ENCODE data around the gene UQCR10. TPM values are rescaled to one million over a fixed set of nuclear protein-coding genes. Genes with fewer than 3 reads are reported as not detected.
A peak's percentile ranks its signal among the peaks of the same experiment; 100 is the strongest.

UQCR10 gene
- total and polyA plus RNA-seq, 7 experiments from 2014 or later = 30.9 to 310 (median 54.3) TPM

GRCh38 chr22:29782061-29782845 lies 15.1 kb downstream of the UQCR10 start:
- H3K4me1 ChIP-seq (ENCODE audit: control insufficient read depth in 2 of 2, insufficient read depth in 2 of 2, low read length in 2 of 2) = no peaks in the 10 kb centered on the region
- Mint-ChIP-seq H3K27ac (no peak overlapping the region), H3K4me1 (peaks cover 0 to 4% (median 0%) of the 10 kb centered on the region in 7 donors), H3K36me3 (peaks cover 0 to 8% (median 0%) of the 10 kb centered on the region in 5 donors), H3K4me3 (no peak overlapping the region), H3K9me3 (peaks cover 0 to 2% (median 0%) of the 10 kb centered on the region in 11 donors), H3K27me3 (peaks cover 0 to 2% (median 0%) of the 10 kb centered on the region in 5 donors)
- ChIA-PET CTCF (interaction anchor here (0.5 to 0.6 kb wide), 2 partner anchors 55 to 200 kb away, joined by 3 read pairs; no protein-coding TSS in a partner anchor), POLR2A (no interaction called here)
- no peaks in the 10 kb centered on the region for H3K27me3 ChIP-seq (ENCODE audit: control insufficient read depth in 2 of 2, insufficient read depth in 2 of 2, low read length in 2 of 2)
- no peak for DNase-seq
- H3K9me3 ChIP-seq (ENCODE audit: control insufficient read depth in 2 of 3, low read length in 3 of 3) = no peaks in the 10 kb centered on the region
- no peak for ATAC-seq
- H3K4me3 ChIP-seq (ENCODE audit: low read length) = no peak overlapping the region
- intact Hi-C loops (cut with micrococcal nuclease) = no loop called here
- H3K27ac ChIP-seq (ENCODE audit: low read depth, low read length) = no peak overlapping the region
- peaks cover 0 to 4% (median 0%) of the 10 kb centered on the region in 3 experiments for H3K36me3 ChIP-seq (ENCODE audit: control insufficient read depth in 2 of 3, insufficient read depth in 3 of 3, low read length in 3 of 3)

- no peak overlapping the region for H3K4me3 ChIP-seq (ENCODE audit: low read length)
- no peak overlapping the region for H3K27ac Mint-ChIP-seq
- H3K36me3 Mint-ChIP-seq = peaks cover 0 to 28% (median 9%) of the 10 kb centered on the region in 5 donors
- no peaks in the 10 kb centered on the region for H3K27me3 Mint-ChIP-seq
- peaks cover 0 to 2% (median 0%) of the 10 kb centered on the region in 11 donors for H3K9me3 Mint-ChIP-seq
- H3K27me3 ChIP-seq (ENCODE audit: control insufficient read depth in 2 of 2, insufficient read depth in 2 of 2, low read length in 2 of 2) = no peaks in the 10 kb centered on the region
- ChIA-PET CTCF (no interaction called here), POLR2A (no interaction called here)
- H3K4me1 ChIP-seq (ENCODE audit: control insufficient read depth in 2 of 2, insufficient read depth in 2 of 2, low read length in 2 of 2) = no peaks in the 10 kb centered on the region
- intact Hi-C loops (cut with micrococcal nuclease) = no loop called here
- H3K4me1 Mint-ChIP-seq = peaks cover 0 to 4% (median 0%) of the 10 kb centered on the region in 7 donors
- H3K9me3 ChIP-seq (ENCODE audit: control insufficient read depth in 2 of 3, low read length in 3 of 3) = no peaks in the 10 kb centered on the region
- no peak for DNase-seq
- H3K27ac ChIP-seq (ENCODE audit: low read depth, low read length) = no peak overlapping the region
- no peak for ATAC-seq
- no peak overlapping the region for H3K4me3 Mint-ChIP-seq
- H3K36me3 ChIP-seq (ENCODE audit: control insufficient read depth in 2 of 3, insufficient read depth in 3 of 3, low read length in 3 of 3) = peaks cover 0 to 29% (median 0%) of the 10 kb centered on the region in 3 experiments
These were observed 17.5 kb downstream of the UQCR10 start for GRCh38 chr22:29784451-29785361.

- H3K4me1 ChIP-seq (ENCODE audit: control insufficient read depth in 2 of 2, insufficient read depth in 2 of 2, low read length in 2 of 2) = no peaks in the 10 kb centered on the region
- H3K4me3 Mint-ChIP-seq = no peak overlapping the region
- no peaks in the 10 kb centered on the region for H3K27me3 Mint-ChIP-seq
- ChIA-PET POLR2A (no interaction called here), CTCF (no interaction called here)
- no peaks in the 10 kb centered on the region for H3K9me3 ChIP-seq (ENCODE audit: control insufficient read depth in 2 of 3, low read length in 3 of 3)
- peaks cover 5 to 33% (median 12%) of the 10 kb centered on the region in 5 donors for H3K36me3 Mint-ChIP-seq
- H3K27ac Mint-ChIP-seq = no peak overlapping the region
- H3K27ac ChIP-seq (ENCODE audit: low read depth, low read length) = no peak overlapping the region
- no peak for ATAC-seq
- intact Hi-C loops (cut with micrococcal nuclease) = no loop called here
- no peak overlapping the region for H3K4me3 ChIP-seq (ENCODE audit: low read length)
- peaks cover 0 to 4% (median 0%) of the 10 kb centered on the region in 7 donors for H3K4me1 Mint-ChIP-seq
- no peaks in the 10 kb centered on the region for H3K27me3 ChIP-seq (ENCODE audit: control insufficient read depth in 2 of 2, insufficient read depth in 2 of 2, low read length in 2 of 2)
- peaks cover 0 to 42% (median 0%) of the 10 kb centered on the region in 3 experiments for H3K36me3 ChIP-seq (ENCODE audit: control insufficient read depth in 2 of 3, insufficient read depth in 3 of 3, low read length in 3 of 3)
- DNase-seq = no peak
- peaks cover 0 to 2% (median 0%) of the 10 kb centered on the region in 11 donors for H3K9me3 Mint-ChIP-seq
These were observed 18.9 kb downstream of the UQCR10 start for GRCh38 chr22:29786031-29786430.

- Histone ChIP-seq H3K27me3 (ENCODE audit: control insufficient read depth in 2 of 2, insufficient read depth in 2 of 2, low read length in 2 of 2) (no peaks in the 10 kb centered on the region), H3K27ac (ENCODE audit: low read depth, low read length) (no peak overlapping the region), H3K4me1 (ENCODE audit: control insufficient read depth in 2 of 2, insufficient read depth in 2 of 2, low read length in 2 of 2) (no peaks in the 10 kb centered on the region), H3K9me3 (ENCODE audit: control insufficient read depth in 2 of 3, low read length in 3 of 3) (no peaks in the 10 kb centered on the region), H3K36me3 (ENCODE audit: control insufficient read depth in 2 of 3, insufficient read depth in 3 of 3, low read length in 3 of 3) (peaks cover 0 to 56% (median 3%) of the 10 kb centered on the region in 3 experiments), H3K4me3 (ENCODE audit: low read length) (no peak overlapping the region)
- Mint-ChIP-seq H3K4me3 (no peak overlapping the region), H3K27me3 (no peaks in the 10 kb centered on the region), H3K36me3 (peaks cover 5 to 43% (median 14%) of the 10 kb centered on the region in 5 donors), H3K9me3 (peaks cover 0 to 2% (median 0%) of the 10 kb centered on the region in 11 donors), H3K4me1 (peaks cover 0 to 4% (median 0%) of the 10 kb centered on the region in 7 donors), H3K27ac (peak overlapping the region in 1 of 9 donors; percentile 22)
- CTCF ChIA-PET = no interaction called here
- DNase-seq = no peak
- intact Hi-C loops (cut with micrococcal nuclease) = no loop called here
- POLR2A ChIA-PET = no interaction called here
- ATAC-seq = no peak
These were observed 20.3 kb downstream of the UQCR10 start for GRCh38 chr22:29787371-29787980.

GRCh38 chr22:29788339-29789279 lies 21.4 kb downstream of the UQCR10 start:
- Histone ChIP-seq H3K27ac (ENCODE audit: low read depth, low read length) (no peak overlapping the region), H3K36me3 (ENCODE audit: control insufficient read depth in 2 of 3, insufficient read depth in 3 of 3, low read length in 3 of 3) (peaks cover 0 to 68% (median 8%) of the 10 kb centered on the region in 3 experiments), H3K4me3 (ENCODE audit: low read length) (no peak overlapping the region), H3K4me1 (ENCODE audit: control insufficient read depth in 2 of 2, insufficient read depth in 2 of 2, low read length in 2 of 2) (no peaks in the 10 kb centered on the region), H3K9me3 (ENCODE audit: control insufficient read depth in 2 of 3, low read length in 3 of 3) (no peaks in the 10 kb centered on the region), H3K27me3 (ENCODE audit: control insufficient read depth in 2 of 2, insufficient read depth in 2 of 2, low read length in 2 of 2) (no peaks in the 10 kb centered on the region)
- Mint-ChIP-seq H3K27me3 (no peaks in the 10 kb centered on the region), H3K4me3 (no peak overlapping the region), H3K27ac (peak overlapping the region in 1 of 9 donors; percentile 52), H3K4me1 (peaks cover 0 to 4% (median 0%) of the 10 kb centered on the region in 7 donors), H3K9me3 (peaks cover 0 to 2% (median 0%) of the 10 kb centered on the region in 11 donors), H3K36me3 (peaks cover 5 to 51% (median 14%) of the 10 kb centered on the region in 5 donors)
- DNase-seq (no peak), ATAC-seq (no peak)
- intact Hi-C loops (cut with micrococcal nuclease) = no loop called here
- ChIA-PET POLR2A (interaction anchor here (0.6 kb wide), 1 partner anchor 9 kb away, joined by 3 read pairs; no protein-coding TSS in a partner anchor), CTCF (no interaction called here)
